ENCODE results near the gene TMEM184A.
"Not testable (repeated sequence)": the region's sequence is repeated elsewhere in the genome, so short reads cannot be mapped to it uniquely, and the experiment has no call there.

The TMEM184A gene

DNA sequence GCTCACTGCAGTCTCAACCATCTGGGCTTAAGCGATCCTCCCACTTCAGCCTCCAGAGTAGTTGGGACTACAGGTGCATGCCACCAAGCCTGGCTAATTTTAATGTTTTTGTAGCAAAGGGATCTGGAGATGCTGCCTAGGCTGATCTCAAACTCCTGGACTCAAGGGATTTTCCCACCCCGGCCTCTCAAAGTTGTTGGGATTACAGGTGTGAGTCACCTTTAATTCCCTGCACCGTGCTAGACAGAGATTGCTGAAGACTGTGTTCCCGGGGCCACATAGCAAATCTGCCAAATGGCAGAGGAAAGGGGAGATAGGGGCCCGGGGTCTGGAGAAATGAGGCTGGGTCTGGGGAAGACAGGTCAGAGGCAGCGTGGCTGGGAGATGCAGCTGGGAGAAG lies 34.5 kb upstream of the TMEM184A start:
- no peaks in the 10 kb centered on the region for H3K36me3 ChIP-seq (ENCODE audit: insufficient read depth, low read length)
- H3K79me2 ChIP-seq (ENCODE audit: control insufficient read depth, insufficient read depth, low read length, unreplicated experiment), result no peaks in the 10 kb centered on the region
- H3K27ac ChIP-seq (ENCODE audit: low read depth, low read length), result no peak overlapping the region
- H2AFZ ChIP-seq (ENCODE audit: low read length, unreplicated experiment), result no peak overlapping the region
- H3K4me1 ChIP-seq (ENCODE audit: control insufficient read depth, insufficient read depth, low read length, unreplicated experiment), result no peaks in the 10 kb centered on the region
- H3K4me3 ChIP-seq (ENCODE audit: low read depth, low read length), result no peak overlapping the region
- peaks cover 43% of the 10 kb centered on the region for H3K27me3 ChIP-seq (ENCODE audit: insufficient read depth, low read length)

DNA sequence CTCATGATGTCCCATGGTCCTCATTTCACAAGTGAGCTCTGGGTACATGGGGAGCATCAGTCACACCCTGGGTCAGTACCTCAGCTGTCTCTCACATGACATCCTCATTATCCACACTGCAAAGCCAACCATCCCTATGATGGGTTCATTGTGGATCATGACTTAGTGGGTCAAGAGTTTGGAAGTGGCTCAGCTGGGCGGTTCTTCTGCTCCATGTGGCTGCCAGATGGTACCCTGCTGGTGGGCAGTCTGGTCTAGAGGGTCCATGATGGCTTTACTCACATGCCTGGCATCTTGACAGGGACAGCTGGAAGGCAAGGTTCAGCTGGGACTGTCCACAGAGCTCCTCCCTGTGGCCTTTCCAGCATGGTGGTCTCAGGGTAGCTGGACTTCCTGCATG lies 33.0 kb upstream of the TMEM184A start:
- Histone ChIP-seq H3K36me3 (ENCODE audit: insufficient read depth, low read length) (no peaks in the 10 kb centered on the region), H3K79me2 (ENCODE audit: control insufficient read depth, insufficient read depth, low read length, unreplicated experiment) (no peaks in the 10 kb centered on the region), H3K27me3 (ENCODE audit: insufficient read depth, low read length) (peaks cover 38% of the 10 kb centered on the region), H3K4me1 (ENCODE audit: control insufficient read depth, insufficient read depth, low read length, unreplicated experiment) (no peaks in the 10 kb centered on the region), H3K4me3 (ENCODE audit: low read depth, low read length) (no peak overlapping the region), H3K27ac (ENCODE audit: low read depth, low read length) (no peak overlapping the region), H2AFZ (ENCODE audit: low read length, unreplicated experiment) (no peak overlapping the region)

DNA sequence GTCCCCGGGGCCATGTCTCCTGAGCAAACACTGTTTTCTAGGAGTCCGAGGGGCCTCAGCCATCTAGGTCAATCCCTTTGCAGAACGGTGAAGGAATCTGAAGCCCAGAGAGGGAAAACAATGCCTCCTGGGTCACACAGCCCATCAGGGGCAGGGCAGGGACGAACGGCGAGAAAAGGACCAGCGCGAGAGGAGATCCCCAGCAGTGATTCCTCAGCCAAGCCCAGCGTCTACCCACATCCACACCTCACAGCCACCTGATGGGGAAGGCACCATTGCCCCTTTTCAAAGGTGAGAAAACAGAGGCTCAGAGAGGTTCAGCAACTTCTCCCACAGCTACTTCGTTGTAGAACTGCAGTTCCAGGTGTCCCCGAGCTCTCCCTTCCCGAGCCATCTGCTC lies 31.7 kb upstream of the TMEM184A start:
- no peaks in the 10 kb centered on the region for H3K79me2 ChIP-seq (ENCODE audit: control insufficient read depth, insufficient read depth, low read length, unreplicated experiment)
- no peaks in the 10 kb centered on the region for H3K4me1 ChIP-seq (ENCODE audit: control insufficient read depth, insufficient read depth, low read length, unreplicated experiment)
- no peaks in the 10 kb centered on the region for H3K36me3 ChIP-seq (ENCODE audit: insufficient read depth, low read length)
- peaks cover 31% of the 10 kb centered on the region for H3K27me3 ChIP-seq (ENCODE audit: insufficient read depth, low read length)
- no peak overlapping the region for H3K4me3 ChIP-seq (ENCODE audit: low read depth, low read length)
- H2AFZ ChIP-seq (ENCODE audit: low read length, unreplicated experiment), result no peak overlapping the region
- no peak overlapping the region for H3K27ac ChIP-seq (ENCODE audit: low read depth, low read length)

DNA sequence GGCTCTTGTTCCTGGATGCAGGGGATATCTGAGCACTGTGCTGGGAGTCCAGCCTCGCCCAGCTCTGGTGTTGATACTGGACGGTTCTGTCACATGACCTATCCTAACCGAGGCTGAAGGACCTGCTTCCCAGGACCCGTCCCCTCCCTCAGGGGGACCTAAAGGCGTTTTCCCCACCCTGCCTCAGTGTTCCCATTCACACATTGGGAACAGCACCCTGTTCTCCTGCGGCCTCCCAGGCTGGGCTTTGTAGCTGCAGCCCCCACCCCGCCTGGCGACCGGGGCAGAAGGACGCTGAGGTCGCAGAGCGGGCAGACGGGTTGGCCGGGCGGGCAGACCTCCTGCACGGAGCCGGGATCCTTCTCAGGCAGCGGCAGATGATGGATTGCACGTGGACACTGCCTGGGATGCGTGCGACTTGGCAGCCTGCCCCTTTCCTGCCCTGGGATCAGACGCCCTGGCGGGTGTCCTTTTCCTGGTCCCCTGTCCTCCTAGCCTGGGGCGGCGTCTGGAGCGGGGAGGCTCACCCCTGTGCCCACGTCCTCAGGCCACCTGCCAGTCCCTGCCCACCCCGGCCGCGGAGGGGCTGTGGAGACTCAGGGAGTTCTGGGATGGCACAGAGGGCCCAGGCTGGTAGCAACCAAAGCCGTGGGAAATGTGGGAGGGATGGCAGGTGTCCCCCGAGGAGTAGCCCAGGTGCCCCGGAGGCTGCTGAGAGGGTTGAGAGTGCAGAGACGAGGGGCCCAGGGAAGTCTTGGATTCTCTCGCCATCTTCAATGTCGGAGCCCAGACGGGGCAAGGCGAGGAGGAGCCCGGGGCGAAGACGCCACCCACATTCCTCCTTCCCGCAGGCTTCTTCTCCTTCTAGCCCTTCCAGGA lies 31.1 kb upstream of the TMEM184A start:
- H3K79me2 ChIP-seq (ENCODE audit: control insufficient read depth, insufficient read depth, low read length, unreplicated experiment), result no peaks in the 10 kb centered on the region
- no peak overlapping the region for H3K27ac ChIP-seq (ENCODE audit: low read depth, low read length)
- no peak overlapping the region for H2AFZ ChIP-seq (ENCODE audit: low read length, unreplicated experiment)
- H3K4me1 ChIP-seq (ENCODE audit: control insufficient read depth, insufficient read depth, low read length, unreplicated experiment), result no peaks in the 10 kb centered on the region
- H3K4me3 ChIP-seq (ENCODE audit: low read depth, low read length), result no peak overlapping the region
- no peaks in the 10 kb centered on the region for H3K36me3 ChIP-seq (ENCODE audit: insufficient read depth, low read length)
- H3K27me3 ChIP-seq (ENCODE audit: insufficient read depth, low read length), result peaks cover 24% of the 10 kb centered on the region

DNA sequence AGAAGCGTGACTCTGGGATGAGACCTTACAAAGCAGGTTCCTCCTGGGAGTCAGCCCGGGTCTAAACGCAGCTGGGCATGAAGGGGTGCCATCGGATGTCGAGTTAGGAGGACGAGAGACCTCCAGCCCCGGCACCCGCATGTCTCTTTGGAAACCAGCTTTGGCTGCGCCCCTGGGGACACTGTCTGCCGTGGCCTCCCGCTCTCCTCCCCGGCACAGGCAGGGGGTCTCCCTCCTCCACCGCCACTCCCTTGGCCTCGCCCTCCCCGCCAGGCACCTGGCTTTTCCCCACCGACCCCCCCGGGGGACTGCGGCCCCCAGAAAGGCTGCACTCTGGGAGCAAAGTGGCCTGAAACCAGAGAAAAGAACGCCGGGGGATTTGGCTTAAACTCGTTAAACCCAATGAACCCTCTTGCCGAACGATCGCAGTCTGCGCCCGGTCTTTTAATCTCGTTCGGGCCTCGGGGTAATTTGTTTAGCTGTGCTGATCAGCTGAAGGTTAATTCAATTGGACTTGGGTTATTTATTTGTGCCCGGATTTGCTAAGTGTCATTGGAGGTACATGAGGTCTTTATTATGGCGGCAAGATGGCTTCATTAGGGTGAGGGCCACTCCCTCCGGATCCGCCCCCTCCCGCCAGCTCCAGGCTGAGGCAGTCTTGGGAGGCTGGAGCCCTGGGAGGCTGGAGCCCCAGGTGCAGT lies 30.3 kb upstream of the TMEM184A start:
- Histone ChIP-seq H3K27ac (ENCODE audit: low read depth, low read length) (no peak overlapping the region), H3K36me3 (ENCODE audit: insufficient read depth, low read length) (no peaks in the 10 kb centered on the region), H2AFZ (ENCODE audit: low read length, unreplicated experiment) (no peak overlapping the region), H3K4me3 (ENCODE audit: low read depth, low read length) (no peak overlapping the region), H3K79me2 (ENCODE audit: control insufficient read depth, insufficient read depth, low read length, unreplicated experiment) (no peaks in the 10 kb centered on the region), H3K4me1 (ENCODE audit: control insufficient read depth, insufficient read depth, low read length, unreplicated experiment) (no peaks in the 10 kb centered on the region), H3K27me3 (ENCODE audit: insufficient read depth, low read length) (peaks cover 16% of the 10 kb centered on the region)

DNA sequence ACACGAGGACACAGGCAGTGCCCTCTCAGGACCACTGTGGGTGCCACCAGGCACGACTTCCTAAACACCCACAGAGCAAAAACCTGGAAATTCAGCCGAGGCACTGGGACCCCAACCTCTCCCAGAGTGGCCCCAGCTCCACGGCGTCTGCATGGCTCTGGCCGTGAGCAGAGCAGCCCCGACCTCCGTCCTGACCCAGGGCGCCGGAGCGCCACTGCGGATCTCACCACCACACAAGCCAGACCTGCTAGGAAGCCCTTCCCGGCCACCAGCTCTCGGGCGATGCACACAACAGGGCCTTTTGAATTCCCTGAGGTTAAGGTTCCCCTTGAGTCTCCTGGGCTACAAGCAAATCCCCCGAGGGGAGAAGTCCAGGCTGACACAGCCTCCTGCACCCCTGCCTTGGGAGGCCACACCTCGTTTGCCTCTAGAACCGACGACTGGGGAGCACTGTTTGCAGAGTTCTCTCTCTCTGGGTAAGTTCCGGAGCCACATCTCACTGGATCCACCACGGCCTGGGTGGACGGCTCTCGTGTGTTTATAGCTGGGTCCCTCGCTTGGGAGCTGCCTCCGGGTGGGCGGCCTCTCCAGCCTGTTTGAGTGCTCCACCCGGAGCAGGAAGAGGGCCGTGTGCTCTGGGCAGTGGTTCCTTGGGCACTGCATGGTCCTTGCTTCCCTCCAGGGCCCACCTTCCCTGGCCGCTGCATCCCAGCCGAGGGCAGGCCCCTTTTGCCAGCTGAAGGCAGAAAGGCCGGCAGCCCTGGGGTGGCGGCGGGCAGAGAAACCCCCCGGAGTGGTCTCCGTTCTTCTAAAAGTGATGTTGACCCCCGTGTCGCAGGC lies 29.4 kb upstream of the TMEM184A start:
- Histone ChIP-seq H3K4me1 (ENCODE audit: control insufficient read depth, insufficient read depth, low read length, unreplicated experiment) (no peaks in the 10 kb centered on the region), H3K4me3 (ENCODE audit: low read depth, low read length) (no peak overlapping the region), H2AFZ (ENCODE audit: low read length, unreplicated experiment) (no peak overlapping the region), H3K36me3 (ENCODE audit: insufficient read depth, low read length) (no peaks in the 10 kb centered on the region), H3K27me3 (ENCODE audit: insufficient read depth, low read length) (peaks cover 7% of the 10 kb centered on the region; the same call in 1 of the 2 replicates), H3K79me2 (ENCODE audit: control insufficient read depth, insufficient read depth, low read length, unreplicated experiment) (no peaks in the 10 kb centered on the region), H3K27ac (ENCODE audit: low read depth, low read length) (no peak overlapping the region)

DNA sequence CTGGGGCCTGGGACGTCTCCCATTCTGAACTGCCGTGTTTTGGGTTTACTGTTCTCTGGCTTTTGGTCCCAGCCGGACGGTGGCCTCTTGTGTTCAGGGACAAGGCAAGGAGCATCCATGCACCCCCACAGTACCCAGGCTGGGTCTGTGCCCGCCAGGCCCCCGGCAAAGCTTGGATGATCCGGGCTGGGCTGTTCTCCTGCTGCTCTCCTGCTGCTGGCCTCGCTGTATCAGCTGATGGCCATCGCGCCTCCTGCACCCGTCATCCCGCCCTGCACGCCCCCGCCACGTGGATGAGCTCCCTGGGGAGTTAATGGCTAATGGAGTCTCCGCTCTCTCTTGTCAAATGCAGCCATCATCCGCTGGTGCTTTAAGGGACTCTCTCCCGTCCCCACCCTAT lies 28.7 kb upstream of the TMEM184A start:
- H3K27ac ChIP-seq (ENCODE audit: low read depth, low read length), result no peak overlapping the region
- H3K79me2 ChIP-seq (ENCODE audit: control insufficient read depth, insufficient read depth, low read length, unreplicated experiment), result no peaks in the 10 kb centered on the region
- no peak overlapping the region for H2AFZ ChIP-seq (ENCODE audit: low read length, unreplicated experiment)
- H3K36me3 ChIP-seq (ENCODE audit: insufficient read depth, low read length), result no peaks in the 10 kb centered on the region
- no peaks in the 10 kb centered on the region for H3K4me1 ChIP-seq (ENCODE audit: control insufficient read depth, insufficient read depth, low read length, unreplicated experiment)
- peaks cover 3% of the 10 kb centered on the region; the same call in 1 of the 2 replicates for H3K27me3 ChIP-seq (ENCODE audit: insufficient read depth, low read length)
- no peak overlapping the region for H3K4me3 ChIP-seq (ENCODE audit: low read depth, low read length)

DNA sequence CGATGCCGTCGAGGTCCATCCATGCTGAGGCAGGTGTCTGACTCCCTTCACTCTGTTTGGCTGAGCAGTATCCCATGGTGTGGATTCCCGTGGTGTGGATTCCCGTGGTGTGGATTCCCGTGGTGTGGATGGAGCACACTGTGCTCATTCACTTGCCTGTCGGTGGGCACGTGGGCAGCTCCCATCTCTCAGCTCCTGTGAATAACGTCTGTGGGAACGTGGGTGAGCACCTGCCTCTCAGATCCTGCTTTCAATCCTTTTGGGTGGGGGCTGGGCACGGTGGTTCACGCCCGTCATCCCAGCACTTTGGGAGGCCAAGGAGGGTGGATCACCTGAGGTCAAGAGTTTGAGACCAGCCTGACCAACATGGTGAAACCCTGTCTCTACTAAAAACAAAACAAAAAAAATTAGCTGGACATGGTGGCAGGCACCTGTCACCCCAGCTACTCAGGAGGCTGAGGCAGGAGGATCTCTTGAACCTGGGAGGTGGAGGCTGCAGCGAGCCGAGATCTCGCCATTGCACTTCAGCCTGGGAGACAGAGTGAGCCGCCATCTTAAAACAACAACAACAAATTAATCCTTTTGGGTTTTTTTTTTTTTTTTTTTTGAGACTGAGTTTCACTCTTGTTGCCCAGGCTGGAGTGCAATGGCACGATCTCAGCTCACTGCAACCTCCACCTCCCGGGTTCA lies 27.4 kb upstream of the TMEM184A start:
- not testable (repeated sequence) for H3K79me2 ChIP-seq (ENCODE audit: control insufficient read depth, insufficient read depth, low read length, unreplicated experiment); H3K27me3 ChIP-seq (ENCODE audit: insufficient read depth, low read length); H3K4me3 ChIP-seq (ENCODE audit: low read depth, low read length); H3K36me3 ChIP-seq (ENCODE audit: insufficient read depth, low read length); H3K27ac ChIP-seq (ENCODE audit: low read depth, low read length); H2AFZ ChIP-seq (ENCODE audit: low read length, unreplicated experiment); H3K4me1 ChIP-seq (ENCODE audit: control insufficient read depth, insufficient read depth, low read length, unreplicated experiment)

DNA sequence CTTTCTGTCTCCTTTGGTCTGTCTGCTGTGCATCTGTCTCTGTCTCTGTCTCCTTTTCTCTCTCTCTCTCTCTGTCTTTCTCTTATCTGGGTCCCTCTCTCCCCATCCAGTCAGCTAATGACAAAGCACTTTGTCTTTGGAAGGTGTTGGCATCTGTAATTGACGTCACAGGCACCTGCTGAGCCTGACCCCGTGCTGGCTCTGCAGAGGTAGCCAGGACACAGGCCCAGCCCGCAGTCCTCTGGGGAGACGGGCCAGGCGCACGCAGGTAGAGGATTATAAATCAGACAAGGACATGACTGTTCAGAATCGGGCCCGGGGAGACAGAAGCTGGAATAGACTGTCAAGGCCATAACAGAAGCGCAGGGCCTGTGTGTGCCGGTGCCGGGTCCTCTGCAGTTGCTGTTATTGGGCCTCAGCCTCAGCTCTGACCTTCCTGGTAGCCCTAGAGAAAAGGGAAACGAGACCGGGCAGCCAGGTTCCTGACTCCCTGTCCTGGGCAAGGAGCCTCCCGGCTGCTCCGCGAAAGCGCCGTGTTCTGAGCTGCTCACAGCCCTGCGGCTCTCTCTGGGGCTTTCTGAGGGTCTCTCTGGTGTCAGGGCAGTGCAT lies 24.5 kb upstream of the TMEM184A start:
- Histone ChIP-seq H3K4me3 (ENCODE audit: low read depth, low read length) (no peak overlapping the region), H3K79me2 (ENCODE audit: control insufficient read depth, insufficient read depth, low read length, unreplicated experiment) (no peaks in the 10 kb centered on the region), H2AFZ (ENCODE audit: low read length, unreplicated experiment) (no peak overlapping the region), H3K27me3 (ENCODE audit: insufficient read depth, low read length) (no peaks in the 10 kb centered on the region), H3K27ac (ENCODE audit: low read depth, low read length) (no peak overlapping the region), H3K36me3 (ENCODE audit: insufficient read depth, low read length) (no peaks in the 10 kb centered on the region), H3K4me1 (ENCODE audit: control insufficient read depth, insufficient read depth, low read length, unreplicated experiment) (no peaks in the 10 kb centered on the region)

All from ACC112 (cell line).